Caco-2 (cell line): ENCODE data around the gene ARHGAP31. TPM values are rescaled to one million over a fixed set of nuclear protein-coding genes. Genes with fewer than 3 reads are reported as not detected.
A peak's percentile ranks its signal among the peaks of the same experiment; 100 is the strongest.

Experiments used
- BruUV-seq: library from RNA; stranded (reverse); fragments of 400-500 nt; replicated peaks from 2 replicates; lab custom pipeline; 2021; lab: Mats Ljungman, UMichigan
- CTCF ChIA-PET: fragments of 300-600 bp; sonication (Branson Sonifier 250); formaldehyde crosslinking; loops from one replicate; lab custom pipeline; 2022; ENCODE audit warnings: antibody characterized with exemption; lab: Charles Lee
- POLR2A ChIA-PET: fragments of 300-600 bp; sonication (Branson Sonifier 250); formaldehyde crosslinking; loops from one replicate; lab custom pipeline; 2022; ENCODE audit warnings: antibody characterized with exemption; lab: Charles Lee
- DNase-seq, 2 experiments: peaks; one replicate each; pipeline versions ENCODE4 v3.0.0 to v3.0.0-alpha.2; 2020 to 2022
- H3K27me3 ChIP-seq: replicated peaks from 2 replicates; pipeline ENCODE4 v1.6.0; 2011; ENCODE audit warnings: low read length; ENCODE audit not compliant: control insufficient read depth, insufficient read depth
- H3K36me3 ChIP-seq: 2 replicates; pipeline ENCODE4 v1.5.1; 2011; ENCODE audit warnings: low read length; ENCODE audit not compliant: control insufficient read depth, insufficient read depth
- H3K4me1 ChIP-seq: fragments of 250-450 bp; sonication (Bioruptor Pico); 2 replicates; pipeline ENCODE4 v1.5.1; 2020; ENCODE audit warnings: mild to moderate bottlenecking
- H3K4me3 ChIP-seq: 2 replicates; pipeline ENCODE4 v1.5.1; 2011; ENCODE audit warnings: low read depth, mild to moderate bottlenecking, control low read depth, low read length
- H3K9me3 ChIP-seq: fragments of 250-450 bp; sonication (Bioruptor Pico); 2 replicates; pipeline ENCODE4 v1.5.1; 2020; ENCODE audit warnings: mild to moderate bottlenecking, moderate library complexity
- H3K27ac Mint-ChIP-seq: one replicate; pipeline ENCODE4 v1.8.0; 2022; ENCODE audit warnings: mixed read lengths; ENCODE audit not compliant: unreplicated experiment
- H3K27me3 Mint-ChIP-seq: one replicate; pipeline ENCODE4 v1.8.0; 2022; ENCODE audit warnings: mixed read lengths; ENCODE audit not compliant: insufficient read depth, unreplicated experiment
- H3K36me3 Mint-ChIP-seq: one replicate; pipeline ENCODE4 v1.8.0; 2022; ENCODE audit warnings: mild to moderate bottlenecking, mixed read lengths; ENCODE audit not compliant: insufficient read depth, unreplicated experiment
- H3K4me1 Mint-ChIP-seq: one replicate; pipeline ENCODE4 v1.8.0; 2022; ENCODE audit warnings: low read depth, mixed read lengths; ENCODE audit not compliant: unreplicated experiment
- H3K4me3 Mint-ChIP-seq: one replicate; pipeline ENCODE4 v1.8.0; 2022; ENCODE audit warnings: mild to moderate bottlenecking, moderate library complexity, mixed read lengths; ENCODE audit not compliant: unreplicated experiment
- H3K9me3 Mint-ChIP-seq: one replicate; pipeline ENCODE4 v1.8.0; 2022; ENCODE audit warnings: mixed read lengths; ENCODE audit not compliant: unreplicated experiment
- intact Hi-C: fragments of 100-400 bp; cut with micrococcal nuclease; formaldehyde crosslinking; loops from one replicate; pipeline ENCODE4 v1.10.0; 2022; ENCODE audit not compliant: unreplicated experiment
- total RNA-seq: library from RNA; stranded (reverse); gene quantifications from 2 replicates; pipeline ENCODE4 v1.2.3, GENCODE V29; 2022
- TF ChIP-seq, protein P1 (sequence below), 2 experiments: fragments of 200-600 bp in 1 of 2; IDR thresholded peaks; 1 replicate in 1 of 2; 2 replicates in 1 of 2; pipeline versions ENCODE4 v1.5.1 to v1.8.0; 2011 to 2022; ENCODE audit warnings: antibody characterized with exemption in 1 of 2, control low read depth in 1 of 2, inconsistent platforms in 1 of 2, low read depth in 1 of 2, low read length in 1 of 2, mild to moderate bottlenecking in 1 of 2, moderate library complexity in 1 of 2; ENCODE audit not compliant: insufficient read depth in 1 of 2, severe bottlenecking in 1 of 2, unreplicated experiment in 1 of 2

ARHGAP31 gene
- total RNA-seq, 1 experiment from 2014 or later, result 0.25 TPM

DNA sequence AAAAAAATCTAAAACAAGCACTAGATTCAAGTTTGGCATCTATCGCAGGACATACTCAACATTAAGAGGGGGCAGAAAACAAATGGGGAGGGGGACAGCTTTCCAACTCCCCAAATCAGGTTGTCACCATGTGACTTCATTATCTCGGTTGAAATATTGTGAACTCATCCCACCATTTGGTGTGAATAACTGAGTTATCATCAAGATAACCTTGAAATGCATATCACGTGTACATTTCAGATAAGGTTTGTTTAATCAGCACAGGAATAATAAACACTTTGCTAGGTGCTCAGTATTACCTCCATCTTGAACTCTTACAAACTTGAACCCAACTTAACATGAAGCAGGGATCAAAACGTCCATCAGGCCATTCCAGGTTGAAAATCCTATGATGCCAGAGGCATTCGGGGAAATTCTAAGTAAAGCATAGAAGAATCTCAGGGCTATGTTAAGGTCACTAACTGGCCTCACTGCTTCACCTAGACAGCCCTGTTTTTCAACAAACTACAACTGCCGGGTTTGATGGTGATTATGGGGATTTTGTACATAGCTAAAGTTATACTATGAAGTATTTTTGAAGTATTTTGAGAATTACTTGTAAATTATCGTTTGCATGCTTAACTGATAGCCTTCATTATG is 3.0 kb upstream of the ARHGAP31 start:
- TF ChIP-seq, protein P1, sequence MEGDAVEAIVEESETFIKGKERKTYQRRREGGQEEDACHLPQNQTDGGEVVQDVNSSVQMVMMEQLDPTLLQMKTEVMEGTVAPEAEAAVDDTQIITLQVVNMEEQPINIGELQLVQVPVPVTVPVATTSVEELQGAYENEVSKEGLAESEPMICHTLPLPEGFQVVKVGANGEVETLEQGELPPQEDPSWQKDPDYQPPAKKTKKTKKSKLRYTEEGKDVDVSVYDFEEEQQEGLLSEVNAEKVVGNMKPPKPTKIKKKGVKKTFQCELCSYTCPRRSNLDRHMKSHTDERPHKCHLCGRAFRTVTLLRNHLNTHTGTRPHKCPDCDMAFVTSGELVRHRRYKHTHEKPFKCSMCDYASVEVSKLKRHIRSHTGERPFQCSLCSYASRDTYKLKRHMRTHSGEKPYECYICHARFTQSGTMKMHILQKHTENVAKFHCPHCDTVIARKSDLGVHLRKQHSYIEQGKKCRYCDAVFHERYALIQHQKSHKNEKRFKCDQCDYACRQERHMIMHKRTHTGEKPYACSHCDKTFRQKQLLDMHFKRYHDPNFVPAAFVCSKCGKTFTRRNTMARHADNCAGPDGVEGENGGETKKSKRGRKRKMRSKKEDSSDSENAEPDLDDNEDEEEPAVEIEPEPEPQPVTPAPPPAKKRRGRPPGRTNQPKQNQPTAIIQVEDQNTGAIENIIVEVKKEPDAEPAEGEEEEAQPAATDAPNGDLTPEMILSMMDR (IDR thresholded peaks at IDR 0.05; ENCODE audit: insufficient read depth in 1 of 2, low read depth in 1 of 2, low read length in 1 of 2, severe bottlenecking in 1 of 2, unreplicated experiment in 1 of 2), result no peak
- H3K27me3 Mint-ChIP-seq, result no peaks in the 10 kb centered on the region

DNA sequence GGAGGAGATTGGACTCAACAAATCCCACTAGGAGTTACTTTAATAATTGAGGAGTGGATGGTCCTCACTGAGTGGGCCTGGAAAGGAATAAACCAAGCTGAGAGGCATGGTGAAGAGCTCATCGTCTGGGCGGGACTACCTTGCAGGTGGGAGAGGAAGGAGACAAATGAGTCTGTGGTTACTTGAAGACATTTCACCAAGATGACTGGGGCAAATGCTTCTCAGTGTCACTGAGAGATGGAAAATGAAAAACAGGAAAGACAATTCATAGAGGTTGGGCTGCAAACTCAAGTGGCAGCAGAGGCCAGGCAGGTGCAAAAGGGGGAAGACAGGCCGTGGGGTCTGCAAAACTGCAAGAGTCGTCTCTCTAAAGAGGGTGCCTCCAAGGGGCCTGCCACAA is 1.5 kb upstream of the ARHGAP31 start:
- no peaks in the 10 kb centered on the region for H3K27me3 Mint-ChIP-seq
- peak overlapping the region; percentile 82 for H3K4me3 Mint-ChIP-seq
- intact Hi-C loops, result no loop called here
- TF ChIP-seq, protein P1 (IDR thresholded peaks at IDR 0.05; ENCODE audit: insufficient read depth in 1 of 2, low read depth in 1 of 2, low read length in 1 of 2, severe bottlenecking in 1 of 2, unreplicated experiment in 1 of 2), result no peak
- H3K4me1 Mint-ChIP-seq, result peaks cover 17% of the 10 kb centered on the region
- no peaks in the 10 kb centered on the region for H3K36me3 Mint-ChIP-seq
- Histone ChIP-seq H3K4me1 (peaks cover 29% of the 10 kb centered on the region), H3K4me3 (no peak overlapping the region), H3K36me3 (no peaks in the 10 kb centered on the region), H3K27me3 (no peaks in the 10 kb centered on the region), H3K9me3 (peaks cover 6% of the 10 kb centered on the region)
- no peak for DNase-seq
- H3K27ac Mint-ChIP-seq, result no peak overlapping the region
- ChIA-PET CTCF (no interaction called here), POLR2A (no interaction called here)
- H3K9me3 Mint-ChIP-seq, result peaks cover 6% of the 10 kb centered on the region
- BruUV-seq, result no TSS peak

More for the DNA sequence above, 3.0 kb upstream of the ARHGAP31 start:
- no peak overlapping the region for H3K4me3 ChIP-seq
- H3K27me3 ChIP-seq, result no peaks in the 10 kb centered on the region
- no peak overlapping the region for H3K27ac Mint-ChIP-seq
- POLR2A ChIA-PET, result no interaction called here
- H3K9me3 Mint-ChIP-seq, result peaks cover 21% of the 10 kb centered on the region
- H3K9me3 ChIP-seq, result peaks cover 16% of the 10 kb centered on the region
- CTCF ChIA-PET, result interaction anchor here (0.7 kb wide), 1 partner anchor 134 kb away, joined by 3 read pairs; no protein-coding TSS in a partner anchor
- no peaks in the 10 kb centered on the region for H3K36me3 Mint-ChIP-seq
- intact Hi-C loops, result no loop called here
- peaks cover 29% of the 10 kb centered on the region for H3K4me1 ChIP-seq
- DNase-seq, result no peak
- no peaks in the 10 kb centered on the region for H3K36me3 ChIP-seq
- no TSS peak for BruUV-seq
- H3K4me1 Mint-ChIP-seq, result peaks cover 17% of the 10 kb centered on the region
- no peak overlapping the region for H3K4me3 Mint-ChIP-seq

GRCh38 chr3:119293105-119293870 is 895 bp upstream of the ARHGAP31 start:
- peak overlapping the region; percentile 82 for H3K4me3 Mint-ChIP-seq
- Histone ChIP-seq H3K36me3 (no peaks in the 10 kb centered on the region), H3K4me3 (peak overlapping the region; percentile 36), H3K4me1 (peaks cover 29% of the 10 kb centered on the region), H3K27me3 (no peaks in the 10 kb centered on the region), H3K9me3 (peaks cover under 1% of the 10 kb centered on the region; the same call in 1 of the 2 replicates)
- DNase-seq, result no peak
- H3K36me3 Mint-ChIP-seq, result no peaks in the 10 kb centered on the region
- H3K27me3 Mint-ChIP-seq, result no peaks in the 10 kb centered on the region
- POLR2A ChIA-PET, result no interaction called here
- no TSS peak for BruUV-seq
- peak overlapping the region; percentile 25 for H3K27ac Mint-ChIP-seq
- peaks cover 17% of the 10 kb centered on the region for H3K4me1 Mint-ChIP-seq
- CTCF ChIA-PET, result interaction anchor here (1.1 kb wide), 1 partner anchor 95 kb away, joined by 3 read pairs; no protein-coding TSS in a partner anchor
- no peaks in the 10 kb centered on the region for H3K9me3 Mint-ChIP-seq
- intact Hi-C loops, result no loop called here
- TF ChIP-seq, protein P1 (IDR thresholded peaks at IDR 0.05; ENCODE audit: insufficient read depth in 1 of 2, low read depth in 1 of 2, low read length in 1 of 2, severe bottlenecking in 1 of 2, unreplicated experiment in 1 of 2), result no peak
